ENCODE data around the gene MMP13. TPM values are rescaled to one million over a fixed set of nuclear protein-coding genes. Genes with fewer than 3 reads are reported as not detected.

MMP13 gene
- total RNA-seq, 1 experiment from 2014 or later = not detected

DNA sequence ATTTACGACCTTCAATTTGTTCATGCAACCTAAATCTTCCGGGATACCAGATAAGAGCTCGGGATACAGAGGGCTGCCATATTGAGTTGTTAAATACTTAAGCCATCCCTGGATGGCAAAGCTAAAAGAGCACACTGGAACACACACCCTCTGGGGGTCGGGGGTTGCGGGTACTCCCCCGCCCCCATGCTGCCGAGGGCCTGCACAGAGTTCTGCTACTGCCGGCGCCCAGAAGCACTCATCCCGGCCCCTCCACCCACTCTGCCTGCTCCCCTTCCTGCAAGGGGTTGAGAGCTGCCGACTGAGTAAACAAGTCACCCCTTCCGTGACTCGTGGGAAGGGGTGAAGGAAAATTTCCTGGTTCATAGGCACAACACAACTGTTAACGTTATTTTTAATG, 9.3 kb upstream of the MMP13 start:
- Histone ChIP-seq H3K27me3 (ENCODE audit: insufficient read depth, low read length) (no peaks in the 10 kb centered on the region), H3K9ac (ENCODE audit: extremely low read depth, insufficient read length, low read length) (no peak overlapping the region), H3K4me2 (ENCODE audit: insufficient read depth, insufficient read length, low read length) (no peak overlapping the region), H2BK5ac (ENCODE audit: insufficient read length, low read length) (no peak overlapping the region), H3K27ac (ENCODE audit: insufficient read length, low read depth, low read length) (no peak overlapping the region), H4K20me1 (ENCODE audit: control insufficient read depth, insufficient read depth, insufficient read length) (no peaks in the 10 kb centered on the region), H3K23ac (ENCODE audit: insufficient read length, low read depth, low read length) (no peak overlapping the region), H2BK120ac (ENCODE audit: low read depth, low read length, poor library complexity, severe bottlenecking) (no peak overlapping the region), H3K56ac (ENCODE audit: insufficient read length, low read depth, low read length) (no peak overlapping the region), H3K4ac (ENCODE audit: low read depth, low read length) (no peak overlapping the region), H3T11ph (ENCODE audit: low read length) (no peak overlapping the region), H3K14ac (ENCODE audit: insufficient read depth, low read length) (no peak overlapping the region; the same call in 1 of the 2 replicates), H3K23me2 (ENCODE audit: insufficient read length, low read depth, low read length, poor library complexity, severe bottlenecking) (no peaks in the 10 kb centered on the region), H3K9me3 (ENCODE audit: control insufficient read depth, low read depth, low read length) (no peaks in the 10 kb centered on the region), H4K5ac (ENCODE audit: insufficient read length, low read depth, low read length) (no peak overlapping the region), H2BK15ac (ENCODE audit: low read depth, low read length) (no peak overlapping the region), H2BK20ac (ENCODE audit: low read depth, low read length, poor library complexity, severe bottlenecking) (no peak overlapping the region), H3K79me1 (ENCODE audit: insufficient read depth, low read depth, low read length, poor library complexity, severe bottlenecking) (no peaks in the 10 kb centered on the region), H3K4me1 (ENCODE audit: insufficient read depth, low read length) (no peaks in the 10 kb centered on the region), H3K79me2 (ENCODE audit: insufficient read depth, low read length) (no peaks in the 10 kb centered on the region), H2BK12ac (ENCODE audit: insufficient read length, low read depth, low read length) (no peak overlapping the region), H4K91ac (ENCODE audit: insufficient read length, low read depth, low read length) (no peak overlapping the region), H2AFZ (ENCODE audit: low read length) (no peak overlapping the region), H3K18ac (ENCODE audit: insufficient read length, low read depth, low read length) (no peak overlapping the region), H2AK5ac (ENCODE audit: insufficient read length, low read length) (no peak overlapping the region), H4K8ac (replicated peaks; ENCODE audit: insufficient read length, low read depth, low read length) (no peak overlapping the region)
- TF ChIP-seq CTCF (conservative IDR thresholded peaks at IDR 0.05) = no peak
- Mint-ChIP-seq H3K27me3 (ENCODE audit: low read depth) (no peaks in the 10 kb centered on the region), H3K9me3 (no peaks in the 10 kb centered on the region; a peak in 1 of 5 replicates), H3K4me3 (no peak overlapping the region), H3K27ac (no peak overlapping the region), H3K4me1 (no peaks in the 10 kb centered on the region), H3K36me3 (ENCODE audit: insufficient read depth in 1 of 3, low read depth in 3 of 3) (no peaks in the 10 kb centered on the region)
- WGBS (ENCODE audit: extremely low coverage, insufficient read length, low lambda C conversion rate) = no CpG with 5 or more reads among the region's 14 CpGs
- DNase-seq = no peak

All from H9 (cell line).